ES-I3 (cell line): ENCODE results near the gene ZNF516.
A peak's percentile ranks its signal among the peaks of the same experiment; 100 is the strongest.

Experiments used
- H3K36me3 ChIP-seq: 2 replicates; pipeline ENCODE4 v1.6.1; 2013; ENCODE audit warnings: mild to moderate bottlenecking, low read length, control low read depth, moderate library complexity; ENCODE audit not compliant: insufficient read depth
- H3K4me1 ChIP-seq: 2 replicates; pipeline ENCODE4 v1.6.1; 2013; ENCODE audit warnings: mild to moderate bottlenecking, control low read depth, low read length; ENCODE audit not compliant: insufficient read depth
- H3K9ac ChIP-seq: 2 replicates; pipeline ENCODE4 v1.6.1; 2013; ENCODE audit warnings: low read depth, mild to moderate bottlenecking, low read length, moderate library complexity
- H3K9me3 ChIP-seq: 2 replicates; pipeline ENCODE4 v1.6.1; 2013; ENCODE audit warnings: mild to moderate bottlenecking, low read length, moderate library complexity; ENCODE audit not compliant: control insufficient read depth, insufficient read depth

ZNF516 gene

DNA sequence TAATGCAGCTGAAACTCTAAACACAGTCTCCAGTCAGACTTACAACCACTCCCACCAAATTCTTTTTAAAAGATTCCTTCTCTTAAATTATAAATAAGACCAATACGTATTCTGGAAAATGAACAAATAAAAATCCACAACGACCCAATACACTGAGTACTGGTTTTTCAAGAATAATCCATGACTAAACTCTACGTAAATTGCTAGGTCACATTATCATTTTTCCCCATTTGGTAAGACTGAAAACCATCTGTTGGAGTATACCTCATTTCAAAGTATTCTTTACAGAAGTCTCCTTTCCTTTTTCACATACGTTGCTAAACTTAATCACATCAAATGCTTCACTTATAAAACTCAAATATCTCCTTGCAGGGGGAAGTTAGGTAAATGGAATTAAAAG is 6.0 kb downstream of the ZNF516 start:
- peaks cover 23% of the 10 kb centered on the region for H3K4me1 ChIP-seq
- H3K36me3 ChIP-seq = no peaks in the 10 kb centered on the region
- no peak overlapping the region for H3K9ac ChIP-seq
- no peaks in the 10 kb centered on the region for H3K9me3 ChIP-seq

DNA sequence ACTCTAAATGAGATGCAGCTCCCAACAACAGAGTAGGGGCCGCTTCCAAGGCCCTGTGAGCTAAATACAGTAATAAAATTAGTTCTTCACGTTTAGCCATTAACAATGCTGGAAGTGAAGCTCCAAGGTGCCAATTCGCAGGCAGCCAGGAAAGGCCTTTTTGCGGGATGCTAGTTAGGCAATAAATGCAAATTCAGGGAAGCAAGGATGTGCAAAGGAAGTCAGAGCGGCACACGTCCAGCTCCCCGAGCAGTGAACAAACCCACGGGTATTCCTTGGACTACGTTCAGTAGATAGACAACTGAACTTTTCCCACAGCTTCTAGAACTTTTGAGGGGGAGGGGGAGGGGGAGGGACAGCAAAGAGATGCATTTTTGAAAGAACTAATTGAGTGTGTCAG is 6.9 kb downstream of the ZNF516 start:
- Histone ChIP-seq H3K9ac (peak overlapping the region; percentile 23; the same call in 1 of the 2 replicates), H3K9me3 (no peaks in the 10 kb centered on the region), H3K36me3 (no peaks in the 10 kb centered on the region), H3K4me1 (peaks cover 23% of the 10 kb centered on the region)

DNA sequence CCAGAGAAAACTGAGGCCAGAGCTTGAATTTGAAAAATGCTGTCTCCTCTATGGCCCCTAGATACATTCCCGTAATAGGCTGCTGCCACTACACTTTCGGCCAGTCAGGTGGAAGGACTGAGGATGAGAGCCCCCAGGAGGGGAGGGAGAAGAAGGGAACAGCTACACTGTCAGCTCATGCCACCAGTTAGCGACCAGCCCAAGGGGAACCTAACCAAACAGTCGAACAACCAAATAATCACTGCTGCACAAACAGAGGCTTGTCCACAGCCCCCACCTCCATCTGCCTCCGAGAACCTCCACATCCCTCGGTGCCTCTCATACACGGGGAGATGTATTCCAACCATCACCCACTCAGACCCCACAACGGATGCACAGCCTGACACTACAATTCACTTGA is 7.3 kb downstream of the ZNF516 start:
- Histone ChIP-seq H3K9ac (peak overlapping the region; percentile 23; the same call in 1 of the 2 replicates), H3K9me3 (no peaks in the 10 kb centered on the region), H3K36me3 (no peaks in the 10 kb centered on the region), H3K4me1 (peaks cover 23% of the 10 kb centered on the region)

DNA sequence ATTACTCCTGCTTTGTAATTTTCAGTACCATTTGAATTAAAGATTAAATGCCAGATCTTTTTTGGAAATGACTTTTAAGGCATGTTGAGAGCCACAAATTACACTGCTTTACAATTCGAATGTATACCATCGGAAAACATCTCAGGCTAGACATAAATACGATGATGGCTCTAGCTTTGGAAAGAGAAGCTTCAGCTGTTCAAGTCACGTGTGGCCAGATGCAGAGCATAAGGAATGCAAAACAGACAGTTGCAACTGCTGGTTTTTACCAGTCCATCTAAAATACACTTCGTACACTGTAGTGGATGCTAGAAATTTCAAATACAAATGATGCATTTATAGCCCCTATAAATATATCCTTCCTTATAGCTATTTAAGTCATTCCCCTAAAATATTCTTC is 8.0 kb downstream of the ZNF516 start:
- no peaks in the 10 kb centered on the region for H3K36me3 ChIP-seq
- no peaks in the 10 kb centered on the region for H3K9me3 ChIP-seq
- H3K4me1 ChIP-seq = peaks cover 23% of the 10 kb centered on the region
- no peak overlapping the region for H3K9ac ChIP-seq

DNA sequence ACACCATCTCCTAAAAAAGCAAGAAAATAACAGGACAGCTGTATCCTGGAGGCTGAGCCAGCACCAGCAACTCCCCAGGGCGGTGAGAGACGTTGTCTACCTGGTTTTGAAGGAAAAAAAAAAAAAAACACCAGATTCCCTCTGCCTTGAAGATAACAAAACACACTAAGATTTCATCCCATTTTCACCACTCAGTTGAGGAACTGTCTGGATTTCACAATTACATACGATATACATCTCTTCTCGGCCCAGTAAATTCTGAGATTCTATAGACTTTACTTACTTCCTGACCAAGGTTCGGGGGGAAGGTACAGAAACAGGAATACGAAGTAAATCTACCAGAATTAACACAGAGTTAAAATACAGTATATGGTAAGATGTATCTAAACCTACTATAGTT is 8.5 kb downstream of the ZNF516 start:
- no peak overlapping the region for H3K9ac ChIP-seq
- H3K4me1 ChIP-seq = peaks cover 23% of the 10 kb centered on the region
- no peaks in the 10 kb centered on the region for H3K36me3 ChIP-seq
- H3K9me3 ChIP-seq = no peaks in the 10 kb centered on the region

DNA sequence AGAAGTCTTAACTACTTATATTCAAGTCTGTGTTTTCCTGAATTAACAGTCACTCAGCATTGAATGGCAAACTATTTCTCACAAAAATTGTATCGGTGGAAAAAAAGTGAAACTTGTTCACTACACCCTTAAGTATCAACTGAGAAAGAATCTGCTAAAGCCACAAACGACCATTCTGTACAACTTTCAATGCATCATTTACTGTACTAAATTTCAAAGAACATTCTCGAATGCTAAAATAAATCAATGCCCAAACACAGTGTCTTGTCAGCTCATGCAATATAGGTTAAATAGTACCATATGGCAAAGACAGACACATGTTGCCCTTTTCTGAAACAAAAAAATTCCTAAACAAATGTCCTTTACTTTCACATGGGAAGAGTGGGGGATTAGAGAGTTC is 9.0 kb downstream of the ZNF516 start:
- Histone ChIP-seq H3K9me3 (no peaks in the 10 kb centered on the region), H3K36me3 (no peaks in the 10 kb centered on the region), H3K9ac (no peak overlapping the region), H3K4me1 (peaks cover 23% of the 10 kb centered on the region)

DNA sequence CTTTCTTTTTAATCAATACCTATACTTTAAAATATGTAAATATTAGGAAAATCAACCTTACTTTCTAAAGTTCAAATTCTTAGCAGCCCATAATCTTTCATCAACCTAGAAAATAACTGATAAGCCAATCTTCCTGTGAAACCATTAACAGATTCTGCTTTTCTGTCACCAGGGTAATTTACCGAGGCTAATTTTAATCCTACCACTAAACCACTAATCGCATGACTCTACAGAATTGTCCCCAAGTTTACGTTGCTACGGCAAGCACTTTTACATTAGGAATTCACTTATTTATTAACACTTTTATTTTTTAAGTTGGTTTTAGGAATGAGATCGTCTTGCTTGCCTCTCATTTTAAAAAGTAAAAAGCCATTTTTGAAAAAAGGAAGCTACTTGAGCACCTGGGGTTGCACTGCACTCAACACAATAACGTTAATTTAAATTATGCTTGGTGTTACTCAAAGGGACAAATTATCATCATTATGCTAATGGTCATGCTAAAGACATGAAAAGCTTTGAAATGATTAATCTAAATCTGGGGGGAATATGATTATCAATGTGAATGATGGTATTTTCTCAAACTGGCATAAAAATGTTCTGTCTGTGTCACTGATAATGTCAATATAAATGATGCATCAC is 10.2 kb downstream of the ZNF516 start:
- Histone ChIP-seq H3K9ac (no peak overlapping the region), H3K4me1 (peaks cover 21% of the 10 kb centered on the region), H3K9me3 (no peaks in the 10 kb centered on the region), H3K36me3 (no peaks in the 10 kb centered on the region)

DNA sequence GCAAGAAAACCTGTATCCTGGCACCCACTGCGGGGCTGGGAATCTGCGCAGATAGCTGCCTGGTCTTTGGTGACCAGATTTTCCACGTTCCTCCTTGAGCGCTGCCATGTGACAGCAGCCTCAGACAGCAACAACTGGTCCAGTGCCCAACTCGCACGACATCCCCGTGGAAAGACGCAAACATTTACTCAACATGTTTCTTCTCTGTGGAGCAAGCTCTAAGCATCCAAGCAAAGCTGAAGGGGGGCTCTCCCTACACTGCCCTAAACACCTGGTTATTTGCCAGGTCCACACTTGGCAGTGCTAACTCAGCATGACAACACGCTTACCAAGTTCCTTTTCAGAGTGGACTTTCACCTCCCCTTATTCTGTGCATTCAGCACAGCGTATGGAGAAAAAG is 11.3 kb downstream of the ZNF516 start:
- no peaks in the 10 kb centered on the region for H3K36me3 ChIP-seq
- H3K4me1 ChIP-seq = peaks cover 19% of the 10 kb centered on the region
- H3K9ac ChIP-seq = no peak overlapping the region
- no peaks in the 10 kb centered on the region for H3K9me3 ChIP-seq

DNA sequence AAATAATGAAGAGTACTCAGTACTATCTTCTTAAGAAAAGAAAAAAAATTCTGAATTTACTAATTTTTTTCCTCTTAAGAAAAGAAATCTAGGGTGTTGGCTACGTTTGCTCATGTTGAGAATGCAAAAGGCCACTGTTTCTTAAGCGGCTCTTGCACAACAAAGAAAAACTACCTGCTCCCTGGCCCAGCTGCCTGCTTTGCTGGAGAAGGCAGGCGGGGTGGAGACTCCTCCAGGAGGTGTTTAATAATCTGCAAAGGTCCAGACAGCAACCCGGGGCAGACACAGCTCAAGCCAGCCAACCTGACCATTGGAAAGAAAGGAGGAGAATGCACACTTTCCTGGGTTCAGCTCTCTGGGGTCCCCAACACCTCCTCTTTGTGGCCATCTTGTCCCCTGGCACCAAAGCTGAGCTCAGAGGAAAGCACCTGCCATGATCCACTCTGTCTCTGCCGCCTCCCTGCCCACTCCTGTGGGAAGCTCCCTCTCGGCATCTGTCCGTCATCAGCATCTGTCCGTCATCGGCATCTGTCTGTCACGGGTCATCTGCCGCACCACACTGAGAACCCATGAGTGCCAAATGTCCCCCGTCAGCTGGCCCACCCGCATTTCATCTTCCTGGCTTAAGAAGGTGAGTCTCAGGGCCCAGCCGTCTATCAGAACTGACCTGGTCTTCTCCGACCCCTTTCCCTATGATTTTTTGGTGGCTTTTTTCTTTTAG is 11.9 kb downstream of the ZNF516 start:
- H3K4me1 ChIP-seq = peaks cover 17% of the 10 kb centered on the region
- no peak overlapping the region for H3K9ac ChIP-seq
- H3K9me3 ChIP-seq = no peaks in the 10 kb centered on the region
- H3K36me3 ChIP-seq = no peaks in the 10 kb centered on the region

DNA sequence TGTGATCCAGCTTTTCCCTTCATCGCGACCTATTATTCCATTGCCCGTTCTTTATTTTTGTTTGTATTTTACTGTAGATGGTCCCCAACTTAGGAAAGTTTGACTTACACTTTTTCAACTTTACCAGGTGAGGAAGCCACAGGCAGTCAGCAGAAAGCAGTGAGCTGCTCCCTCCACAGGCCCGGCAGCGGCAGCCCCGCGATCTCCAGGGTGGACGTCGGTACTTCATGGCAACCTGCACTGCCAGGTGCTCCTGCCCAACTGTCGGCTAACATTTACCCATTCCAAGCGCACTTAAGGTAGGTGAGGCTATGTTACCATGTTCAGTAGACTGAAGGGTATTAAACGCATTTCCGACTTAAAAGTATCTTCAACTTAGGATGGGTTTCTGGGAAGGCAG is 12.8 kb downstream of the ZNF516 start:
- Histone ChIP-seq H3K9ac (no peak overlapping the region), H3K4me1 (peaks cover 17% of the 10 kb centered on the region), H3K9me3 (no peaks in the 10 kb centered on the region), H3K36me3 (no peaks in the 10 kb centered on the region)

DNA sequence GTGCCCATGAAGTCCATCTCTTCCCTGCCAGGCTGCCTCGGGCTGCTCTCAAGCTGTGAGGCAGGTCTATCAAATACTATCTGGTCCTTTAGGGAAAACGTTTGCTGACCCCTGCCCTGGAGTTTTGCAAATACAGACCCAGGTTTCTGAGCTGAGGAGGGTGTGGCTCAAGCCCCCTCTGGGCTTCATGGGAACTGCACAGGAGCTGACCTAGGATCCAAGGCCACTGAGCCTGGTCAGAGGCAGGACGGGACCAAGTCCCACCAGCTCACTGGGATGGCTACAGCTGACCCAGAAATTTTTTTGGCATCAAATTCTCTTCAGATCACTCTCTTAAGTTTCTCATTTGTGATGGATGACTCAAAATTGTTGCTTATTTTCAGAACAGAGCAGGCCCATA is 14.1 kb downstream of the ZNF516 start:
- Histone ChIP-seq H3K36me3 (no peaks in the 10 kb centered on the region), H3K9me3 (no peaks in the 10 kb centered on the region), H3K4me1 (peaks cover 9% of the 10 kb centered on the region)

DNA sequence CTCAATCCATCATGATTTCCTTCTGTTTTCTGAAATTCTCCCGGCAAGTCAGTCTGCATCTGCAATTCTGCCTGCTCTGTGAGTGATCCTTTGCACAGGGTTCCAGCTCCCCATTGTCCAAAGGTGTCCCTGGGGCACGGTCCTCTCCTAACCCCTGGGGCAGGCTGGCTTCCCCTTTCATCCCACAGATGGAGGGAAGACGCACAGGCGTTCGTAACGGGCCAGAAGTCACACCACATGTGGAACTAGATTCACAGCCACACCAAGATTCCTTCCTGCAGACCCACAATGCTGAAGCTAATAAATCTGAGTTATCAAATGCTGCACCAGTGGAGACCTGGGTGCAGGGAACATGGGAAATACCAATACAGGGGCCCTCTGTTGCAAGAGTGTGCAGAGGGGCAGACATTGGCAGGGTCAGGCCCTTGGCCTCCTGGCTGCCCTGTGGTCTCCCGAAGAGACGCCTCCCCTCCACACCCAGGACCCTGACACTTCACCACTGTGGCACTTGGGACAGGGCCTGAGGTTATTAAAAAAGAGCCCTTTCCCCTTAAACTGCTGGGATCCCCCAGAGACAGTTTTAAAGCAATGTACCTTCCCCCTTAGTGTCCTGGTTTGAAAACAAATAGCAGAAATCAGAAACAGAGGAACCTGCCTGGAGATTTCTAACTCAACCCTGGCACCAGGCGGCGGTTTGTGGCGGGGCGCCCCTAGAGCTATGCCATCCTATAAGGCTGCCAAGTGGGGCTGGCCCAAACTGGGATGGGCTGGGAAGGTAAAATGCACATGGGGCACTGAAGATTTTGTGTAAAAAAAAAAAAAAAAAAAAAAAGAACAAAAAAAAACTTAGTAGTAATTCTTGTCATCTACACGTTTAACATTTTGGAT is 15.4 kb downstream of the ZNF516 start:
- Histone ChIP-seq H3K9ac (no peak overlapping the region), H3K4me1 (peaks cover 9% of the 10 kb centered on the region), H3K36me3 (no peaks in the 10 kb centered on the region), H3K9me3 (no peaks in the 10 kb centered on the region)

More for the DNA sequence above, 14.1 kb downstream of the ZNF516 start:
- no peak overlapping the region for H3K9ac ChIP-seq

DNA sequence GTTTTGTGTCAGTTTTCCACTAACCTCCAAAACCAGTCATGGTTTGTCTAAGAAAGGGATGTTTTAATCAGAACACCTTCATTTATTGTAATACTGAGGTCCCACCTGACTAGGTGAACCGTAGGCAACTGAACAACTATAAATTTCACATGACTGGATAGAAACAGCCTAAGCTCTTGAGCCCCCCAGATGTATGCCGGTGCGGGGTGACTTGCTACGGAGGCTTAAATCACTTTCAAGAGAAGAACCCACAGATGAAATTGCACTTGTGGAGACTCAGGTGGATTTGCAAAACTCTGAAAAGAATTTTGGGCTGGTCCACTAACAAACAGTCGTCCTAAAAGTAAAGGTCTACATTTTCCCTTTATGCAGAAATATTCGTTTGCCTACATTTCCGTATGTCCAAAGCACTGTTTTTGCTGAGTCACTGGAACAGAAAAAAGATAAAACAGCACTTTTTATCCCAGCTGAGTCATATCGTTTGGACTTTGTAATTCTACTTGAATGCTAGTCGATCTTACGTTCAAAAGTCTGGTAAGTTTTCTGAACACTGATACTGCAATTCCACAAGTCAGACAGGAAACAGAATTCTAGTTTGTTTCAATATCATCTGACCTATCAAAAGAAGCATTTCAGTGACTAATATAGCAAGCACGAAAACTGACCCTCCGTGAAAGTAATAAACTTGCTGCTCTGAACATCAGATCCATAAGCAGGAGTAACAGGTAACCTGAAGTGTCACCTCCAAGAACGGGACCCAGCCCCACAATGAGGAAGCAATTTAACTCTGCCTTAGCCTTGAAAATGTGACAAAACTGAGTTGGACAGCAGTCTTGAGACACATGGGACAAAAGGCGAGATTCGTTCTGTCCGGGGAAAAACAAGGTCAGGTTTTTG is 18.1 kb downstream of the ZNF516 start:
- no peak overlapping the region for H3K9ac ChIP-seq
- H3K36me3 ChIP-seq = no peaks in the 10 kb centered on the region
- H3K4me1 ChIP-seq = peaks cover 9% of the 10 kb centered on the region
- H3K9me3 ChIP-seq = no peaks in the 10 kb centered on the region
